HEK293 (cell line): ENCODE measurements around the gene UROD.

ENCODE experiments used
- BCL11B ChIP-seq: fragments of 450-650 bp; formaldehyde crosslinking; IDR thresholded peaks from 2 replicates; pipeline ENCODE4 v1.5.1; 2016; ENCODE audit warnings: low read depth, missing biosample characterization, missing genetic modification characterization
- FEZF1 ChIP-seq: fragments of 450-650 bp; formaldehyde crosslinking; IDR thresholded peaks from 2 replicates; pipeline ENCODE4 v1.5.1; 2016; ENCODE audit warnings: missing biosample characterization, missing genetic modification characterization
- GLI4 ChIP-seq: fragments of 450-650 bp; formaldehyde crosslinking; IDR thresholded peaks from 2 replicates; pipeline ENCODE4 v1.5.1; 2016; ENCODE audit warnings: missing biosample characterization, missing genetic modification characterization
- KLF16 ChIP-seq: fragments of 450-650 bp; formaldehyde crosslinking; IDR thresholded peaks from 2 replicates; pipeline ENCODE4 v1.5.1; 2017; ENCODE audit warnings: missing biosample characterization, missing genetic modification characterization
- MEIS1 ChIP-seq: sonication (generic); formaldehyde crosslinking; IDR thresholded peaks from 2 replicates; pipeline ENCODE4 v1.8.1; 2022; ENCODE audit warnings: missing genetic modification reagents, mild to moderate bottlenecking, borderline replicate concordance
- MYNN ChIP-seq: fragments of 450-650 bp; formaldehyde crosslinking; IDR thresholded peaks from 2 replicates; pipeline ENCODE4 v1.5.1; 2016; ENCODE audit warnings: missing biosample characterization, missing genetic modification characterization, borderline replicate concordance
- MZF1 ChIP-seq: fragments of 450-650 bp; formaldehyde crosslinking; IDR thresholded peaks from 2 replicates; pipeline ENCODE4 v1.5.1; 2017; ENCODE audit warnings: missing biosample characterization, missing genetic modification characterization, borderline replicate concordance
- PRDM10 ChIP-seq: fragments of 450-650 bp; formaldehyde crosslinking; IDR thresholded peaks from 2 replicates; pipeline ENCODE4 v1.5.1; 2016; ENCODE audit warnings: missing biosample characterization, missing genetic modification characterization
- RBAK ChIP-seq: fragments of 450-650 bp; formaldehyde crosslinking; IDR thresholded peaks from 2 replicates; pipeline ENCODE4 v1.5.1; 2016; ENCODE audit warnings: missing biosample characterization, missing genetic modification characterization
- YY1 ChIP-seq: fragments of 450-650 bp; formaldehyde crosslinking; IDR thresholded peaks from 2 replicates; pipeline ENCODE4 v1.5.1; 2018; ENCODE audit warnings: missing biosample characterization, missing genetic modification characterization
- ZBTB49 ChIP-seq: fragments of 450-650 bp; formaldehyde crosslinking; IDR thresholded peaks from 2 replicates; pipeline ENCODE4 v1.5.1; 2016; ENCODE audit warnings: missing biosample characterization, missing genetic modification characterization, low read depth
- ZBTB7A ChIP-seq: fragments of 450-650 bp; formaldehyde crosslinking; IDR thresholded peaks from 2 replicates; pipeline ENCODE4 v1.5.1; 2016; ENCODE audit warnings: low read depth, missing biosample characterization, missing genetic modification characterization
- ZFP3 ChIP-seq: fragments of 450-650 bp; formaldehyde crosslinking; IDR thresholded peaks from 2 replicates; pipeline ENCODE4 v1.5.1; 2016; ENCODE audit warnings: low read depth, missing biosample characterization, missing genetic modification characterization
- ZNF133 ChIP-seq: fragments of 450-650 bp; formaldehyde crosslinking; IDR thresholded peaks from 2 replicates; pipeline ENCODE4 v1.5.1; 2016; ENCODE audit warnings: missing biosample characterization, missing genetic modification characterization
- ZNF2 ChIP-seq: fragments of 450-650 bp; formaldehyde crosslinking; IDR thresholded peaks from 2 replicates; pipeline ENCODE4 v1.5.1; 2016; ENCODE audit warnings: missing biosample characterization, missing genetic modification characterization
- ZNF26 ChIP-seq: fragments of 450-650 bp; formaldehyde crosslinking; IDR thresholded peaks from 2 replicates; pipeline ENCODE4 v1.5.1; 2016; ENCODE audit warnings: missing biosample characterization, missing genetic modification characterization
- ZNF362 ChIP-seq: fragments of 450-650 bp; formaldehyde crosslinking; IDR thresholded peaks from 2 replicates; pipeline ENCODE4 v1.5.1; 2016; ENCODE audit warnings: missing biosample characterization, missing genetic modification characterization
- ZNF426 ChIP-seq: fragments of 450-650 bp; formaldehyde crosslinking; IDR thresholded peaks from 2 replicates; pipeline ENCODE4 v1.5.1; 2017; ENCODE audit warnings: missing biosample characterization, missing genetic modification characterization, mild to moderate bottlenecking, inconsistent platforms, moderate library complexity
- ZNF48 ChIP-seq: fragments of 450-650 bp; formaldehyde crosslinking; IDR thresholded peaks from 2 replicates; pipeline ENCODE4 v1.5.1; 2016; ENCODE audit warnings: missing biosample characterization, missing genetic modification characterization
- ZNF501 ChIP-seq: fragments of 450-650 bp; formaldehyde crosslinking; IDR thresholded peaks from 2 replicates; pipeline ENCODE4 v1.5.1; 2016; ENCODE audit warnings: missing biosample characterization, missing genetic modification characterization
- ZNF544 ChIP-seq: fragments of 450-650 bp; formaldehyde crosslinking; IDR thresholded peaks from 2 replicates; pipeline ENCODE4 v1.5.0; 2017; ENCODE audit warnings: missing biosample characterization, missing genetic modification characterization
- ZNF558 ChIP-seq: fragments of 450-650 bp; formaldehyde crosslinking; IDR thresholded peaks from 2 replicates; pipeline ENCODE4 v1.5.1; 2016; ENCODE audit warnings: missing biosample characterization, missing genetic modification characterization
- ZNF596 ChIP-seq: fragments of 450-650 bp; IDR thresholded peaks from 2 replicates; pipeline ENCODE4 v1.5.0; 2018; ENCODE audit warnings: missing biosample characterization, mild to moderate bottlenecking, missing genetic modification characterization, moderate library complexity
- ZNF670 ChIP-seq: fragments of 450-650 bp; formaldehyde crosslinking; IDR thresholded peaks from 2 replicates; pipeline ENCODE4 v1.5.1; 2016; ENCODE audit warnings: missing biosample characterization, missing genetic modification characterization, low read depth
- ZNF777 ChIP-seq: fragments of 450-650 bp; formaldehyde crosslinking; IDR thresholded peaks from 2 replicates; pipeline ENCODE4 v1.5.1; 2017; ENCODE audit warnings: missing biosample characterization, missing genetic modification characterization, borderline replicate concordance
- ZNF785 ChIP-seq: fragments of 450-650 bp; formaldehyde crosslinking; IDR thresholded peaks from 2 replicates; pipeline ENCODE4 v1.5.1; 2016; ENCODE audit warnings: missing biosample characterization, missing genetic modification characterization
- ZNF791 ChIP-seq: fragments of 450-650 bp; formaldehyde crosslinking; IDR thresholded peaks from 2 replicates; pipeline ENCODE4 v1.5.1; 2016; ENCODE audit warnings: missing biosample characterization, missing genetic modification characterization
- TF ChIP-seq, protein P1 (sequence below): fragments of 450-650 bp; formaldehyde crosslinking; IDR thresholded peaks from 2 replicates; pipeline ENCODE4 v1.5.1; 2016; ENCODE audit warnings: missing biosample characterization, missing genetic modification characterization

The UROD gene

DNA sequence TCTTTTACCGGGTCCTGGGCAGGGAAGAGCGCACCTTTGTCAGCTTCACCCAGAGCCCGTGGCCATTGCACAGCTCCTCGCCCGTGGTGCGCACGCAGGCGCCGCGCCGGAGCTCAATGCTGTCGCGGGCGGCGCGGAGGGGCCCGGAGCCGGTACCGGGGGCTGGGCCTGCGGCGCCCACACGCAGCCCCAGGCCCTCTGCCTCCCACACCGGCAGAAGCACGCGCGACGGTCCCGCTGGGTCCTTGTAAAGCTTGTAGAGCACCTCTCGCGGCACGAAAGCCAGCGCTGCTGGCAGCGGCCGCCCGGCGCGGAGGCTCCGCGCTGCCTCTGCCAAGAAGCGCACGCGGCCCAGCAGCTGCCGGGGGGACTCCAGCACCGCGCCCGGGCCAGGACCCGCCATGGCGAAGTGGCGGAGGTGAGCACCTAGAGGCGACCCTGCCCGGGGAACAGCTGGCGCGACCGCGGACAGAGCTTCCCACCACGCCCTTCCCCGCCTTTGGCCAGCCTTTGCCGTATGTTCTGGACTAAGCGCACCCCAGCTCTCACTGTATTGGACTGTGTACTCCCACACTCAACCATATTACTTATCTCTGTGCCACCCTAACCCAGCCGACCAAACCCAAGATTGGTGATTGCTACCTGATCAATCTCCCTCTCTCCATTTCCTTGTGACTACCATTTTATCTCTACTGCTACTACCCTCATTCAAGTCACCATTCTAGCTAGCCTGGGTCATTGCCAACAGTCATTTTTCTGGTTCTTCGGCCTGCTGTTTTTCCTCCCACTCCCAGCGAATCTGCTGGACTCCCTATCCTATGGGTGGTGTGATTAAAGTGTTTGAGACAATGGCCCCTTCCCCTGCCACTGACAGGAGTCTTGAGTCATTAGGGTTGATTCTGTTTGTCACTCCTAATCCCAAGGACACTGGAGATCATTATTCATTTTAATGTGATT is 921 bp upstream of the UROD start, which contains the start of gene HECTD3 (continued):
- TF ChIP-seq RBAK (tag by site-specific recombination) (no peak), ZNF426 (tag by site-specific recombination) (no peak), ZNF785 (tag by site-specific recombination) (no peak), ZBTB7A (peak; percentile 68; the same call in 1 of the 2 replicates), ZNF670 (tag by site-specific recombination) (no peak), YY1 (tag by site-specific recombination) (peak; percentile 62), ZNF544 (tag by site-specific recombination) (no peak), KLF16 (tag by site-specific recombination) (peak; percentile 82), ZBTB49 (tag by site-specific recombination) (no peak), ZNF777 (tag by site-specific recombination) (no peak), MYNN (no peak), ZNF133 (no peak), FEZF1 (tag by site-specific recombination) (no peak), ZNF558 (tag by site-specific recombination) (peak; percentile 17; the same call in 1 of the 2 replicates), ZNF362 (tag by site-specific recombination) (no peak), ZNF501 (peak; percentile 57; the same call in 1 of the 2 replicates), ZFP3 (tag by site-specific recombination) (no peak), PRDM10 (tag by site-specific recombination) (no peak), MZF1 (tag by site-specific recombination) (no peak), ZNF26 (tag by site-specific recombination) (no peak), MEIS1 (CRISPR knock-in tag) (no peak), ZNF596 (tag by site-specific recombination) (no peak), BCL11B (tag by site-specific recombination) (no peak), ZNF48 (no peak), ZNF791 (tag by site-specific recombination) (0 out of 2 replicates have a peak, but pooled peaks have one; percentile 9), GLI4 (tag by site-specific recombination) (no peak; the same call in 1 of the 2 replicates), ZNF2 (tag by site-specific recombination) (no peak; the same call in none of the 2 replicates)
- TF ChIP-seq, protein P1, sequence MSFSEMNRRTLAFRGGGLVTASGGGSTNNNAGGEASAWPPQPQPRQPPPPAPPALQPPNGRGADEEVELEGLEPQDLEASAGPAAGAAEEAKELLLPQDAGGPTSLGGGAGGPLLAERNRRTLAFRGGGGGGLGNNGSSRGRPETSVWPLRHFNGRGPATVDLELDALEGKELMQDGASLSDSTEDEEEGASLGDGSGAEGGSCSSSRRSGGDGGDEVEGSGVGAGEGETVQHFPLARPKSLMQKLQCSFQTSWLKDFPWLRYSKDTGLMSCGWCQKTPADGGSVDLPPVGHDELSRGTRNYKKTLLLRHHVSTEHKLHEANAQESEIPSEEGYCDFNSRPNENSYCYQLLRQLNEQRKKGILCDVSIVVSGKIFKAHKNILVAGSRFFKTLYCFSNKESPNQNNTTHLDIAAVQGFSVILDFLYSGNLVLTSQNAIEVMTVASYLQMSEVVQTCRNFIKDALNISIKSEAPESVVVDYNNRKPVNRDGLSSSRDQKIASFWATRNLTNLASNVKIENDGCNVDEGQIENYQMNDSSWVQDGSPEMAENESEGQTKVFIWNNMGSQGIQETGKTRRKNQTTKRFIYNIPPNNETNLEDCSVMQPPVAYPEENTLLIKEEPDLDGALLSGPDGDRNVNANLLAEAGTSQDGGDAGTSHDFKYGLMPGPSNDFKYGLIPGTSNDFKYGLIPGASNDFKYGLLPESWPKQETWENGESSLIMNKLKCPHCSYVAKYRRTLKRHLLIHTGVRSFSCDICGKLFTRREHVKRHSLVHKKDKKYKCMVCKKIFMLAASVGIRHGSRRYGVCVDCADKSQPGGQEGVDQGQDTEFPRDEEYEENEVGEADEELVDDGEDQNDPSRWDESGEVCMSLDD (tag by site-specific recombination): no peak
